Right lobe of liver (tissue), 6 donors: Measurements from ENCODE around the gene ALG1. TPM values are rescaled to one million over a fixed set of nuclear protein-coding genes. Genes with fewer than 3 reads are reported as not detected.

Source experiments
- ATAC-seq, 4 donors: fragments of 200-7000 bp; cut with Tn5 transposase; one replicate each; pipeline ENCODE4 v1.9.1; 2020; ENCODE audit warnings: mild to moderate bottlenecking in 4 of 4, moderate library complexity in 4 of 4
- DNase-seq, 3 donors: peaks; one replicate each; pipeline ENCODE4 v3.0.0-alpha.2; 2020
- H3K27ac ChIP-seq, 3 donors: fragments of 200-600 bp; one replicate each; pipeline ENCODE4 v1.8.0; 2022
- H3K27me3 ChIP-seq, 2 donors: fragments of 200-600 bp; one replicate each; pipeline ENCODE4 v1.8.0; 2022
- H3K36me3 ChIP-seq, 4 donors: fragments of 200-600 bp; sonication (generic) in 1 of 4; one replicate each; pipeline versions ENCODE4 v1.5.1 to v1.8.0; 2017 to 2022; ENCODE audit warnings: control low read depth in 1 of 4
- H3K4me1 ChIP-seq, 4 donors: fragments of 200-600 bp; sonication (generic) in 1 of 4; one replicate each; pipeline versions ENCODE4 v1.5.1 to v1.8.0; 2017 to 2022; ENCODE audit warnings: control low read depth in 1 of 4
- H3K4me3 ChIP-seq, 3 donors: fragments of 200-600 bp; one replicate each; pipeline ENCODE4 v1.8.0; 2022
- H3K9me3 ChIP-seq, 4 donors: fragments of 200-600 bp; sonication (generic) in 1 of 4; one replicate each; pipeline versions ENCODE4 v1.5.1 to v1.8.0; 2017 to 2022; ENCODE audit warnings: control low read depth in 1 of 4
- POLR2A ChIP-seq: fragments of 450-650 bp; IDR thresholded peaks from one replicate; pipeline ENCODE4 v1.6.1; 2017; ENCODE audit warnings: antibody characterized with exemption, mild to moderate bottlenecking
- WGBS: methylation state at CpG from one replicate; pipeline ENCODE4 v1.1.6; 2018; ENCODE audit warnings: low coverage, low lambda C conversion rate; ENCODE audit not compliant: insufficient coverage; ENCODE audit errors: missing lambda C conversion rate; 5-methylcytosine and 5-hydroxymethylcytosine counted together
- intact Hi-C, 2 donors: fragments of 100-400 bp; cut with DNase I; formaldehyde crosslinking; loops; one replicate each; pipeline versions ENCODE4 v1.11.2 to v1.14.1; 2022
- long read RNA-seq: library from polyadenylated mRNA; unstranded; transcript quantifications from one replicate; pipeline ENCODE4 v2.0.0, GENCODE V29; 2019
- total RNA-seq, 6 experiments: library from RNA; depleted of rRNA in 2 of 6; stranded (reverse); fragments of >200 nt in 2 of 6; fragmentation: NEBNext Ultra II Directional in 3 of 6; extraction: Animal tissue kit (Norgen Biotek cat#: 25700) in 3 of 6; gene quantifications; one replicate each; pipeline versions ENCODE4 v1.1.0 to v1.2.4, GENCODE V29; 2016 to 2023
- TF ChIP-seq, protein P1 (sequence below), 4 donors: fragments of 200-600 bp in 3 of 4; fragments of 450-650 bp in 1 of 4; IDR thresholded peaks; one replicate each; pipeline versions ENCODE4 v1.5.1 to v1.8.0; 2016 to 2022; ENCODE audit warnings: antibody characterized with exemption in 4 of 4, mild to moderate bottlenecking in 2 of 4
- donor health status: DM: no; HTN: yes; CAD: no.
- donor health status: DM: no; HTN: no; CAD: no.
- donor health status: DM: no; HTN: no; CAD: no.
- donor health status: DM: no; HTN: yes; CAD: no.
- donor health status: DM: no; HTN: yes; CAD: no.

Gene ALG1, protein sequence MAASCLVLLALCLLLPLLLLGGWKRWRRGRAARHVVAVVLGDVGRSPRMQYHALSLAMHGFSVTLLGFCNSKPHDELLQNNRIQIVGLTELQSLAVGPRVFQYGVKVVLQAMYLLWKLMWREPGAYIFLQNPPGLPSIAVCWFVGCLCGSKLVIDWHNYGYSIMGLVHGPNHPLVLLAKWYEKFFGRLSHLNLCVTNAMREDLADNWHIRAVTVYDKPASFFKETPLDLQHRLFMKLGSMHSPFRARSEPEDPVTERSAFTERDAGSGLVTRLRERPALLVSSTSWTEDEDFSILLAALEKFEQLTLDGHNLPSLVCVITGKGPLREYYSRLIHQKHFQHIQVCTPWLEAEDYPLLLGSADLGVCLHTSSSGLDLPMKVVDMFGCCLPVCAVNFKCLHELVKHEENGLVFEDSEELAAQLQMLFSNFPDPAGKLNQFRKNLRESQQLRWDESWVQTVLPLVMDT
- 10 to 100 TPM; 16.0 to 28.0 (median 16.9) TPM for total RNA-seq
- long read RNA-seq, transcript ALG1-201 (13 exons, 2,132 nt): major isoform, 8 of 8 reads
- long read RNA-seq, partial matches to known transcripts: 0 of 8 reads
- long read RNA-seq, other reads (novel, unspliced or antisense): 0 of 8 reads

DNA sequence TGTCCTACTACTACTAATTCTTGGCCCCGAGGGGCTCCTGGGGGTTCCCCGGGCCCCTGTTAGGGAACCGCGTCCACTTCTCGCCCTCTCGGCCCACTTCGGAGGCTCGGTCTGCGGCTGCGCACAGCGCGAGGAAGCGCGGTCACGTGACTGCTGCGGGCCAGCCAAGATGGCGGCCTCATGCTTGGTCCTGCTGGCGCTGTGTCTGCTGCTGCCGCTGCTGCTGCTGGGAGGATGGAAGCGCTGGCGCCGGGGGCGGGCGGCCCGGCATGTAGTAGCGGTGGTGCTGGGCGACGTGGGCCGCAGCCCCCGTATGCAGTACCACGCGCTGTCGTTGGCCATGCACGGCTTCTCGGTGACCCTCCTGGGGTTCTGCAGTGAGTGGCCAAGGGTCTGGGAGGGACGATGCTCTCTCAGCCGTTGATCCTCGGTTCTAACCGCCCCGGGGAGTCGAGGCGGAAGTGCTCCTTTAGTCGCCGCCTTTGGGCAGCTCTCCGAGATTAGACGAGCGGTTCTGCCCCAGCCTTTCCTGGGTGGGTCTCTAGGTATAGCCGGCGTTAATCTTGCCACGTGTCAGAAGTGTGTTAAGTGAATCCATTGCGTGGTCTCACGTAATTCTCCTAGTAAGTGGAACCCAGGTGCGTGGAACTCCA, at the start of gene ALG1:
Gene ALG1 (plus strand): TSS at position 163 of the 653 bp plus-strand sequence. CDS start 7 bp downstream, at position 170.
- peak; percentile 89 to 91 (median 91) for DNase-seq
- WGBS: 0% methylated on average over 16 of the region's 53 CpGs
- Histone ChIP-seq H3K4me1 (peaks cover 0 to 13% (median 0%) of the 10 kb centered on the region in 4 donors), H3K4me3 (peak within 1 kb of the TSS; percentile 65 to 90 (median 72)), H3K36me3 (peaks cover 0 to 8% (median 2%) of the 10 kb centered on the region in 4 donors), H3K27me3 (no peaks in the 10 kb centered on the region), H3K27ac (peak within 1 kb of the TSS; percentile 61 to 68 (median 63)), H3K9me3 (no peaks in the 10 kb centered on the region)
- TF ChIP-seq, protein P1, sequence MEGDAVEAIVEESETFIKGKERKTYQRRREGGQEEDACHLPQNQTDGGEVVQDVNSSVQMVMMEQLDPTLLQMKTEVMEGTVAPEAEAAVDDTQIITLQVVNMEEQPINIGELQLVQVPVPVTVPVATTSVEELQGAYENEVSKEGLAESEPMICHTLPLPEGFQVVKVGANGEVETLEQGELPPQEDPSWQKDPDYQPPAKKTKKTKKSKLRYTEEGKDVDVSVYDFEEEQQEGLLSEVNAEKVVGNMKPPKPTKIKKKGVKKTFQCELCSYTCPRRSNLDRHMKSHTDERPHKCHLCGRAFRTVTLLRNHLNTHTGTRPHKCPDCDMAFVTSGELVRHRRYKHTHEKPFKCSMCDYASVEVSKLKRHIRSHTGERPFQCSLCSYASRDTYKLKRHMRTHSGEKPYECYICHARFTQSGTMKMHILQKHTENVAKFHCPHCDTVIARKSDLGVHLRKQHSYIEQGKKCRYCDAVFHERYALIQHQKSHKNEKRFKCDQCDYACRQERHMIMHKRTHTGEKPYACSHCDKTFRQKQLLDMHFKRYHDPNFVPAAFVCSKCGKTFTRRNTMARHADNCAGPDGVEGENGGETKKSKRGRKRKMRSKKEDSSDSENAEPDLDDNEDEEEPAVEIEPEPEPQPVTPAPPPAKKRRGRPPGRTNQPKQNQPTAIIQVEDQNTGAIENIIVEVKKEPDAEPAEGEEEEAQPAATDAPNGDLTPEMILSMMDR (IDR thresholded peaks at IDR 0.05): no peak
- peak; percentile 82 for TF ChIP-seq POLR2A
- ATAC-seq: peak; percentile 89 to 95 (median 94)
- intact Hi-C loops: no loop called here

DNA sequence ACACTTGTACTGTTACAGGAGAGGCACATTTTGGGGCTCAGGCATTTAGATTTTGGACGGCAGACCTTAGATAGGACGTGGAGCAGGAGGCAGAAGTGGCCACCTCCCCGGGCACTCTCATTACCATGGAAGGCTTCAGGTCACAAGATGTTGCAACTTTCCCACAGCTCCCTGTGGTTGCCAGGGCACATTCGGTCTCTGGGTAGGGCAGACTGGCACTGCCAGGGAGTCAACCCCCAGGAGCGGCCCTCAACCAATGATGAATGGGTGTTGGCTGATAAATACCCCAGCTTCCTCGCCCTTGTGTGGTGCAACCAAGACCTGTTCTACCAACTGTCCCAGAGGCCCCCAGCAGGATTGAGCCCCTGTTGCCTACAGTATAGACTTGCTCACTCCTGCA, 49.1 kb upstream of the ALG1 start:
- Histone ChIP-seq H3K9me3 (no peaks in the 10 kb centered on the region), H3K36me3 (no peaks in the 10 kb centered on the region), H3K27ac (no peak overlapping the region), H3K4me3 (no peak overlapping the region), H3K4me1 (no peaks in the 10 kb centered on the region), H3K27me3 (no peaks in the 10 kb centered on the region)
- DNase-seq (no peak), ATAC-seq (no peak)
- no peak for TF ChIP-seq POLR2A
- TF ChIP-seq, protein P1 (IDR thresholded peaks at IDR 0.05): no peak
- WGBS: no CpG with 5 or more reads among the region's 6 CpGs
- intact Hi-C loops: no loop called here

DNA sequence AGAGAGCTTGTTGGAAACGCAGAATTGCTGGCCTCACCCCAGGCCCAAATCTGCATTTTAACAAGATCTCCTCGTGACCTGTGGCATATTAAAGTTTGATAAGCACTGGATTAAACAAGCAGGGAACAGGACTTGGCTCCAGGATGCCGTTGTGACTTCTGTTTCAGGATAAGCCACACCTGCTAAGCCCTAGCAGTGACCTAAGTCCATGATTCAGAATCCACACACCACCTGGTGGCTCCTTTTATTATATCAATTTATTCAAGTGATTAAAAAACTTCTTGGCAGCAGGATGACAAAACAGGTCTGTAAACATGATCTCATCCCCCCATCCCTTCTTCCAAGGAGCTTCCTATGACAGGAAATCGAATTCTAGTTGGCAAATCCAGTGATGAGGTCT, 47.0 kb upstream of the ALG1 start:
- TF ChIP-seq, protein P1 (IDR thresholded peaks at IDR 0.05): peak; percentile 15 to 39 (median 32)
- TF ChIP-seq POLR2A: no peak
- 25% methylated on average over 3 of the region's 4 CpGs for WGBS
- no peak overlapping the region for H3K27ac ChIP-seq
- peak; percentile 69 to 92 (median 81) for ATAC-seq
- H3K36me3 ChIP-seq: no peaks in the 10 kb centered on the region
- intact Hi-C loops: no loop called here
- no peaks in the 10 kb centered on the region for H3K4me1 ChIP-seq
- no peaks in the 10 kb centered on the region for H3K27me3 ChIP-seq
- no peaks in the 10 kb centered on the region for H3K9me3 ChIP-seq
- H3K4me3 ChIP-seq: no peak overlapping the region
- DNase-seq: no peak

DNA sequence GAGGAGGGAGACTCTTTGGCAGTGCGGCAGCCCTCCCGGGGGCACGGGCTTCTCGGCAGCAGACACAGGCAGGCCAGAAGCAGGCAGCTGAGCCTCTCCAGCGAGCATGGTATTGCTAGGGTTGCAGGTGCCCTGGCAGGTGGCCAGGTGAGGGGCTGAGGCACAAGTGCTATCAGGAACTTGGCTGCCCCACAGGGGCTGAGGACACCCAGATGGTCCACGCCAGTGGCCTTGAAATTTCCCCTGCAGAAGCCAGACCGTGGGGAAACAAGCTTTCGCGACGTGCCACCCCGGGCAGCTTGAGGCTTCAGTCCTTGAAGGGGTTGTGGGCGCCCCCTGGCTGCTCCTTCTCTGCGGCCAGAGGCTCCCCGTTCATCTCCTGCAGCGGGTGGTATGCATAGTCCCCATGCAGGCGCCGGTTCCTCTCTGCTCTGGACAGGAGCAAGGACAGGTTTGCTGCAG, 46.4 kb upstream of the ALG1 start:
- Histone ChIP-seq H3K4me1 (no peaks in the 10 kb centered on the region), H3K4me3 (no peak overlapping the region), H3K36me3 (no peaks in the 10 kb centered on the region), H3K27ac (no peak overlapping the region), H3K9me3 (no peaks in the 10 kb centered on the region), H3K27me3 (no peaks in the 10 kb centered on the region)
- intact Hi-C loops: no loop called here
- 63% methylated on average over 6 of the region's 17 CpGs for WGBS
- TF ChIP-seq, protein P1 (IDR thresholded peaks at IDR 0.05): peak in 1 of 4 donors; percentile 6
- no peak for TF ChIP-seq POLR2A
- DNase-seq (no peak), ATAC-seq (peak in 1 of 4 donors; percentile 21)
